H7 (cell line): Measurements from ENCODE around the gene AKR1E2. TPM values are rescaled to one million over a fixed set of nuclear protein-coding genes. Genes with fewer than 3 reads are reported as not detected.

ENCODE experiments used
- DNase-seq: peaks from one replicate; pipeline ENCODE4 v3.0.0; 2012
- H3K27me3 ChIP-seq: 2 replicates; pipeline ENCODE4 v1.6.0; 2011; ENCODE audit warnings: mild to moderate bottlenecking, low read length; ENCODE audit not compliant: control insufficient read depth, insufficient read depth
- H3K36me3 ChIP-seq: replicated peaks from 2 replicates; pipeline ENCODE4 v1.5.1; 2011; ENCODE audit warnings: low read length; ENCODE audit not compliant: control insufficient read depth, insufficient read depth
- H3K4me3 ChIP-seq: 2 replicates; pipeline ENCODE4 v1.5.1; 2011; ENCODE audit warnings: low read depth, mild to moderate bottlenecking, control low read depth, low read length, moderate library complexity; ENCODE audit not compliant: insufficient read depth
- total RNA-seq: library from RNA; depleted of rRNA; stranded (reverse); fragments of >200 nt; shearing (Covaris generic); gene quantifications from 2 replicates; pipeline ENCODE4 v1.2.3, GENCODE V29; 2014; rRNA removed

AKR1E2 gene
- total RNA-seq, 1 experiment from 2014 or later = 4.5 TPM

DNA sequence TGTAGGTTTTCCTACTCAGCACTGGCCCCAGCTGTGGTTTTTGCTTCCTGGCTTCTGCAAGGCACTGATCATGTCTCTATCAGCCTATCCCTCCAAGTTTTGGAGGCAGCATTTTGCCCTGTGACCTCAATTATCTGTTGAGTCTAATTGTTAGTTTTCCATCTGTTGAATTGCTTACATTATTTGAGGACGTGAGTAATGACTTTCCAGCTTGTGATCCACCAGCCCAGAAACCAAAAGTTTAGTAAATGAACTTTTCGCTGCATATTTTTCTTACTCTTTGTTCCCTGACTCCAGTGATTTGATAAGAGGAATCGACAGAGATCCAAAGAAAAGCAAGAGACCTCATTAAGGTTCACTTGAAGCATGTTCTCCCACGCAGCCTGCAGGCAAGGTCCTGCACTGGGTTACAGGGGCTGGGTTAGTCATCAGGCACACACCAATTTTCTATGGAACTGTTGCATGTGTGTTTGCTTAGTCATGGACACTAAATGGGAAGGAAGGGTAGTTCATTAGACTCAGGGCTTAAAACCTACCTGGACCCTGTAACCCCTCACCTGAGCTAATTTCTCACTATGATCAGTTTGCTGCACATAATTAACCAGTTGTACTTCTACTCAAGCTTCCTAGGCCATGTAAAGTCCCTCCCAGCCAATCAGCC lies 57.2 kb downstream of the AKR1E2 start:
- no peaks in the 10 kb centered on the region for H3K27me3 ChIP-seq
- H3K4me3 ChIP-seq = no peak overlapping the region
- DNase-seq = no peak
- H3K36me3 ChIP-seq = no peaks in the 10 kb centered on the region

DNA sequence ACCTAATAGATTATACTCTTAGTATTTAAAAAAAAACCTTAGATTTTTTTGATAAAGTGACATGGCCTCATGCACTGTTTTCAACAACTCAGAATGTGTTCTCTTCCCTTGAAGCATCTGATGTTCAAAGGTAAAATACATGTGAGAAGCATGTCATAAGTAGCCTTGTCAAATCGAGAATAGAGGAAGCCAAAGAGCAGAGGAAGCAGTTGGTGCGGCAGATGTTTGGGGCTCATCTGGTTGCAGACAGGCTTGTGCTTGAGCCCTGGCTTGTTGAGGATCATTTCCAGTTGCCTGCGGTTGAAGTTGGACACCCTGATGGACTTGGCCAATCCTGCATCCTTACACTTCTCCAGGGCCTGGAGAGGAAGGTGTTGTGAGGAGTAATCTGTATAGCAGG lies 59.2 kb downstream of the AKR1E2 start:
- no peak for DNase-seq
- Histone ChIP-seq H3K36me3 (no peaks in the 10 kb centered on the region), H3K27me3 (no peaks in the 10 kb centered on the region), H3K4me3 (no peak overlapping the region)

DNA sequence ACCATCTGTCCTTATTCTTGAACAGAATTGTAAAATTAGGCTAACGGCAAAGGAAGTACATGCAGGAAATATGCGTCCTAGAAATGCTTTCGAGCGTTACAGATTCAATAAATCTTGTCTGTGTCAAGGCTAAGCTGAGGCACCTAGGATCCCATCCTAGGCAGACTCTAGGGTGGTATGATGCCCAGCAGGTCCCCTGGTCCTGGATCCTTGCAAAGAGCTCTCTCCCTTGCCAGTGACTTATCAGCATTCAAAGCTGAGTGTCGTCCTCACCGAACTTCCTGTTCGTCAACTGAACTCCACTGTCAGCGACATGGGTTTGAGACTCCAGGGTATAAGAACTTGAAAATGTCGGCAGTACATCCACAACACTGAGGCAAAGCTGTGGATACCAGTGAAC lies 61.5 kb downstream of the AKR1E2 start:
- Histone ChIP-seq H3K36me3 (no peaks in the 10 kb centered on the region), H3K4me3 (no peak overlapping the region), H3K27me3 (no peaks in the 10 kb centered on the region)
- DNase-seq = no peak

DNA sequence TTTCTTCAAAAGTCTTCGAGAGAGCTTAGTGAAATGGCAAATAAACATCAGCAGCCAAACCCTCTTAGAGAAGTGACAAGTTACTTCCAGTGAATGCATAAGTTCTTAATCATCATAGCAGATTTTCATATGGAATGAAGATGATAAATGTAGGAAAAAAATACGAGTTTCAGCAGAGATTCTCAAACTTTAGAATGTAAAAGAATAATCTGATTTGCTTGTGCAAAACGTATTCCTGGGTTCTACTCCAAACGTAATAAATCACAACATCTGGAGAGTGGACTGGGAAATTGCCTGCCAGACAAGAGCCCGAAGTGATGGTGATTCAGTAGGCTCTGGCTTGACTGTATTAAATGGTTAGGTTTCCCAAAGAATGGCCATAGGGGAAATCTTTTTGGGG lies 62.2 kb downstream of the AKR1E2 start:
- no peak for DNase-seq
- Histone ChIP-seq H3K4me3 (no peak overlapping the region), H3K36me3 (no peaks in the 10 kb centered on the region)

DNA sequence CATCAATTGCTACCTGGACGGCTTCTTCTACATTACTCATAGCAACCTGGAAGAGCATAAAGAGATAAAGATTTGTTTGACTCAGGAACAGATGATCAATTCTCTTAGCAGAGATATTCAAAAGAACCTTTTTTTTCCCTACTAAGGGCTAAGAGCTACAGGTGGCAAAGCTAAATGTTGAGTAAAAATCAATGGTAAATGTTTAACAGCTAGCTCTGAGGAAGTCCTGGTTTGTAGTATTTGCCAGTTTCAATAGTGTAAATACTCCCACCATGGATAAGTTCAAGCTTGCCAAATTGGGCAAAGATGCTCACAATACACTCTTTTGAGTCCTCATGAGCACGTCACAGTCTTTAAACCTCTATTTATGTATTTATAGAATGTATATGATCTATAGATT lies 64.0 kb downstream of the AKR1E2 start:
- Histone ChIP-seq H3K27me3 (no peaks in the 10 kb centered on the region), H3K4me3 (no peak overlapping the region), H3K36me3 (no peaks in the 10 kb centered on the region)
- no peak for DNase-seq

More for the DNA sequence above, 62.2 kb downstream of the AKR1E2 start:
- no peaks in the 10 kb centered on the region for H3K27me3 ChIP-seq

DNA sequence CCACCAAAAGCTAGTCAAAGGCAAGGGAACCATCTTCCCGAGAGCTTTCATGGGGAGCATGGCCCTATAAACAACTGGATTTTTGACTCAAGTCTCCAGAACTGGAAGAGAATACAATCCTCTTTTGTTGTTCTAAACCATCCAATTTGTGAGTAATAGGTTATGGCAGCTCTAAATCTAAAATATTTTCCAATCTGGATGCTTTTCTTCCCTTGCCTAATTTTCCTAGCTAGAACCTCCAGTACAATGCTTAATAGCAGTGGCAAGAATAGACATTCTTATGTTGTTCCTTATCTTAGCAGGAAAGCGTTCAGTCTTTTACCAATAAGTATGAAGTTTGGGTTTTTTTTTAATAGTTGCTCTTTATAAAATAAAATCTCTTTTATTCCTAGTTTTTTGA lies 66.7 kb downstream of the AKR1E2 start:
- DNase-seq = no peak
- H3K27me3 ChIP-seq = no peaks in the 10 kb centered on the region
- H3K36me3 ChIP-seq = no peaks in the 10 kb centered on the region
- H3K4me3 ChIP-seq = no peak overlapping the region

DNA sequence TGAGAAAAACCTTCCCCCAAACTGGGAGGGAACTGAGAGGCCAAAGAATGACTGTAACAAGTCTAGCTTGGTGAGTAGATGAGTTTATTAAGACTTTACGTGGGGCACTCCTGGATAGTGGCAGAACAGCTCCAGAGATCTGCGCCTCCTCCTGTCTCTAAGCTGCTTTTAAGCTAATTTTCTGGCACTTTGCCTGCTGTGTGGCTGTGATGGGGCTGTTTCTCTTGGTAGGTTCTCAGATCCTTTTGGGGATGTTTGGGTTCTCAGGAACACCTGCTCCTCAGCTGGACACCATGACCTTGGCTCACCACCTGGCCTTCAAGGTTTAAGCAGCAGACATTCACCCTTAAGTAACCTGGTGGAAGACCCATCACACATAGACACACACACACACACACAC lies 68.3 kb downstream of the AKR1E2 start:
- Histone ChIP-seq H3K27me3 (no peaks in the 10 kb centered on the region), H3K4me3 (no peak overlapping the region), H3K36me3 (no peaks in the 10 kb centered on the region)
- DNase-seq = no peak

Other genes starting within 250 kb of the AKR1E2 start
- 1.7 and 2.0 TPM in 2 replicates for gene AKR1C1, start 137.2 kb downstream of the AKR1E2 start, total RNA-seq
- gene AKR1C2, start 177.7 kb downstream of the AKR1E2 start, total RNA-seq = 0.11 TPM in 1 of 2 replicates, not detected in the other